Measurements from ENCODE around the gene SNRNP25. TPM values are rescaled to one million over a fixed set of nuclear protein-coding genes. Genes with fewer than 3 reads are reported as not detected.

The SNRNP25 gene
- total RNA-seq, 2 donors from 2014 or later: 11.2 to 11.6 TPM

GRCh38 chr16:74051-74746, 20.6 kb downstream of the SNRNP25 start:
- intact Hi-C loops (cut with DNase I): no loop called here
- no peak for DNase-seq (ENCODE audit: low spot score)

GRCh38 chr16:74747-75334, 21.2 kb downstream of the SNRNP25 start:
- DNase-seq (ENCODE audit: low spot score): no peak
- intact Hi-C loops (cut with DNase I): no loop called here

GRCh38 chr16:75580-76501, 22.2 kb downstream of the SNRNP25 start:
- peak; percentile 91 for DNase-seq (ENCODE audit: low spot score)
- intact Hi-C loops (cut with DNase I): no loop called here

DNA sequence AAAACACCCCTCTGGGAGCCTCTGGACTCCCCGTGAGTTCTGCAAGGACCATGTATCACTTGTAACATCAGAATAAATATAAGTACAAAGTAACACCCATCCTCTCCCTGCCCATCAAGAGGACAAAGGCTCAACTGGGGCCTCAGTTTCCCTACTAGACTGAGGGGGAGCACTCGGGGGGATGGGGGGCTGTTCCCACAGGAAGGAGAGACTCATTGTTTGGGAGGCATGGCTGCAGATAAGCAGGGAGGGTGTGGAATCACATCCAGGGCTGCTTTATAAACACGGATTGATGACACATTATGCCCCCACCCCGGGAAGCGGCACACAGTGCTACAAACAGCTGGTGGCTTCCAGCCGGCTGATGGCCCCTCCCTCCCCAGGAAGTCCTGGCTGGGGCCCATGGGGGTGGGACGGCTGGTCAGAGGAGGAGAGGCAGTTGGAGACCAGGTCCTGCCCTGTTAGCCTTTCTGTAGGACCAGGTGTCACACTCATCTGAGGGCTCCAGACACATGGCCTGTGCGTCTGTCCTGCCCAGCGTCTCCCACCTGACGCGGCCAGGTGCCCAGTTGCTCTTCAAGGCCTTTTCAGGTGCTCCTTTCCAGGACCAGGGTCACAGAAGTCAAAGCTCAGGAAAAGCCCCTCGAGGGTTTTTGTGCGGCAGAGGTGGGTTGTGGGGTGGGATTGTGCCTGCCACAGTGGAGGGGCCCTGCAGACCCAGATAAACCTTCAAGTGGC, 23.1 kb downstream of the SNRNP25 start:
- intact Hi-C loops (cut with DNase I): no loop called here
- peak; percentile 94 for DNase-seq (ENCODE audit: low spot score)

GRCh38 chr16:77273-77806, 23.7 kb downstream of the SNRNP25 start:
- intact Hi-C loops (cut with DNase I): no loop called here
- no peak for DNase-seq (ENCODE audit: low spot score)

GRCh38 chr16:77807-78443, 24.3 kb downstream of the SNRNP25 start, which contains the start of gene MPG:
MPG (plus strand) TSS chr16:78225; CDS start chr16:78310, 85 bp downstream.
- intact Hi-C loops (cut with DNase I): no loop called here
- peak; percentile 96 for DNase-seq (ENCODE audit: low spot score)

DNA sequence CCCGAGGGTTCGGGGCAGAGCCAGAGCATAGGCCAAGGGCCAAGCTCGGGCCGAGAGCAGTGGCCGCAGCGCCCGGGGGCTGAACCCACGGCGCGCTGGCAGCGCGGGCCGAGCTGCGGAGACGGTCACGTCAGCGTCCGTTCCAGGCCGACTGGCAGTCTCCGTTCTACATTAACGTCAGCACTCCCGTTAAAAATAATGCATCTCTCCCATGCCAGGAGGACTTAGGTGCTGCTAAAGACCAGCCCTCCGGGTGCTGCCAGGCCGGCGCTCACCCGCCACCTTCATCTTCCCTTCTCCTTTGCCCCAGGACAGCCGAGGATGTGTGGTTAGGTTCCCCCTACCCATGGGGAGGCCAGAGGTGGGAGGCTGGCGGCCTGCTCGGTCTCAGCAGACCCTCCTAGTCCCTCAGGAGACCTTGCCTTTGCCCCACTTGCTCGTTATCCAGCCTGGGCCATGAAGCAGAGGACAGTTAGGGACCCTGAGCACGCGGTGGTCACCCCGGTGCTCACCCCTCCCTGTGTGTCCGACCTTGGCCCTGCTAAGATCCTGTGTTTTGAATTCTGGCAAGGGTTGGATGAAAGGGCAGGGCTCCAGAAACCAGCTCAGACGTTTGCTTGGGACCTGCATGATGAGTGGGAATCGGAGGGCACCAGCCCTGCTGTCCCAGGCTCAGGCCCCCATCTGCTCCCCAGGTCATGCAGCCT, 25.0 kb downstream of the SNRNP25 start:
- intact Hi-C loops (cut with DNase I): no loop called here
- DNase-seq (ENCODE audit: low spot score): no peak

DNA sequence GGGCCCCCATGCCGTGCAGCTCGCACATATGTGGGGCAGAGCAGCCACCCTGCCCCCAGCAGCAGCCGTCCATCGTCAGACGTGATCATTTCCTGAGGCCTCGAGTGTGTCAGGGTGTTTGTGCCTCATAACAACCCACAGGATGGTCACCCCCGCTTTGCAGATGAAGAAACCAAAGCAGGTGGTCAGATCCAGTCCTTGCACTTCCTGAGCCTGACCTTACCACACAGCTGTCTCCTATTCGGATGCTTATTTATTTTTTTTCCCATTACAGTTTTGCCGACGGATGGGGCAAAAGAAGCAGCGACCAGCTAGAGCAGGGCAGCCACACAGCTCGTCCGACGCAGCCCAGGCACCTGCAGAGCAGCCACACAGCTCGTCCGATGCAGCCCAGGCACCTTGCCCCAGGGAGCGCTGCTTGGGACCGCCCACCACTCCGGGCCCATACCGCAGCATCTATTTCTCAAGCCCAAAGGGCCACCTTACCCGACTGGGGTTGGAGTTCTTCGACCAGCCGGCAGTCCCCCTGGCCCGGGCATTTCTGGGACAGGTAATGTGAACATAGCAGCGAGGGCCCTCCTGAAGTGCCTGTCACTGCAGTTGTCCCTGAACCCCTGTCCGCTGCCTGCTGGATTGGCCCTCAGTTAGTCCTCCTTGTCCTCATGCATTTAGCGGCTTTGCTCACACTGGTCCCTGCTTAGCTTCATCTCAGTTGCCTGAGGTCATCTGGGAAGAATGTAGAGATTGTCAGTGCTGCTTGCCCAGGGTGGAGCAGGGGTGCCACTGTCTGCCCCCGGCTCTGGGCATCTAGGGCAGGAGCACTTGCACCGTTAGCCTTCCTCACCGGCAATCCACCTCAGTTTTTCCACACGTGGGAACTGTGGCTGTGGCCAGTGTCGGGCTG, 25.8 kb downstream of the SNRNP25 start:
- intact Hi-C loops (cut with DNase I): no loop called here
- DNase-seq (ENCODE audit: low spot score): no peak

DNA sequence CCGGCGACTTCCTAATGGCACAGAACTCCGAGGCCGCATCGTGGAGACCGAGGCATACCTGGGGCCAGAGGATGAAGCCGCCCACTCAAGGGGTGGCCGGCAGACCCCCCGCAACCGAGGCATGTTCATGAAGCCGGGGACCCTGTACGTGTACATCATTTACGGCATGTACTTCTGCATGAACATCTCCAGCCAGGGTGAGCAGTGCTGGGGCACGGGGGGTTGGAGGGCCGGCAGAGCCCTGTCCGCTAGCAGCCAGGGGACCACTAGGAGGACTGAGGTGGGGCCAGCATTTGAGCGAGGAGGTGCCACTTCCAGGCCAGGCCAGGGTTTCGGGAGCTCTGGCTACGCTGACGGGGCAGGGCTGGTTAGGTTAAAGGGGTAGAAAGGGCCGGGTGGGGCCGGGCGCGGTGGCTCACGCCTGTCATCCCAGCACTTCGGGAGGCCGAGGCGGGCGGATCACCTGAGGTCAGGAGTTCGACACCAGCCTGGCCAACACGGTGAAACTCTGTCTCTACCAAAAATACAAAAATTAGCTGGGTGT, 29.5 kb downstream of the SNRNP25 start:
- DNase-seq (ENCODE audit: low spot score): no peak
- intact Hi-C loops (cut with DNase I): no loop called here

DNA sequence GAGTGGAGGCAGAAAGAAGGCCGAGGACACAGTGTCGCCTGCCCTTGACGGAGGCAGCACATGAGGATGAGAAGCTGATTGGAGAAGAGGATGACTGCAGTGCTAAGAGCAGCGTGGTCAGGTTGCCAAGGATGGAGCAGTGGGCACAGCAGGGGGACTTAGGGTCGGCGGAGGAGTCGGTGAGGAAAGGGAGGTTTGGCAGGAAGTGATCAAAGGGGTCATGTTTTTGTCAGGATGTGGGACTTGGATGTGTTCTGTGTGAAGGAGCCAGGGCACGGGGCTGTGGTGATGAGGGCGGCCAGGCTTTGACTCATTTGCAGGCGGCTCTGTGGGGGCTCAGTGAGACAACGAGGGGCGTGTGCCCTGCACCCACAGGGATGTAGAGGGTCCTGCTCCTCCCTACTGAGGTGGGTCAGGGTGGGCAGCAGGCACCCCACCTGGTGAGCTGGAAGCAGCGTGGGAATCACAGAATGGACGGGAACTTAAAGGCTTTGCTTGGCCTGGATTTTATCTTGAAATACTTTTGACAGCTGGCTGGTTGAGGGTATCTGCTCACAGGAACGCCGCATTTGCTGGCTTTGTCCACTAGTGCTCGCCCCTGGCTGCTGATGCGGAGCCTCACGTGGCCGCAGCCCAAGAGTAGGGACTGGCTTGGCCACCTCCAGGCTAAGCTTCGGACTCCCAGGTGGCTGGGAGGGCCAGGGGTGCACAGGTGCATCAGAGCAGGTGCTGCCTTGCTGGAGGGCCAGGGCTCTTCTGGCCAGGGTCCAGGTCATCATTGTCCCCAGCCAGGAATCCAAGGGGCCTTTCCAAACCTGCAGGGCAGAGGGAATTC, 30.4 kb downstream of the SNRNP25 start:
- intact Hi-C loops (cut with DNase I): no loop called here
- DNase-seq (ENCODE audit: low spot score): peak; percentile 77

- intact Hi-C loops (cut with DNase I): no loop called here
- DNase-seq (ENCODE audit: low spot score): peak; percentile 93
Observed at GRCh38 chr16:84718-85406, 31.2 kb downstream of the SNRNP25 start.

DNA sequence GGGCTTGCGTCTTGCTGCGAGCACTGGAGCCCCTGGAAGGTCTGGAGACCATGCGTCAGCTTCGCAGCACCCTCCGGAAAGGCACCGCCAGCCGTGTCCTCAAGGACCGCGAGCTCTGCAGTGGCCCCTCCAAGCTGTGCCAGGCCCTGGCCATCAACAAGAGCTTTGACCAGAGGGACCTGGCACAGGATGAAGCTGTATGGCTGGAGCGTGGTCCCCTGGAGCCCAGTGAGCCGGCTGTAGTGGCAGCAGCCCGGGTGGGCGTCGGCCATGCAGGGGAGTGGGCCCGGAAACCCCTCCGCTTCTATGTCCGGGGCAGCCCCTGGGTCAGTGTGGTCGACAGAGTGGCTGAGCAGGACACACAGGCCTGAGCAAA, 31.8 kb downstream of the SNRNP25 start:
- intact Hi-C loops (cut with DNase I): no loop called here
- DNase-seq (ENCODE audit: low spot score): peak; percentile 77

GRCh38 chr16:85865-86264, 32.2 kb downstream of the SNRNP25 start:
- DNase-seq (ENCODE audit: low spot score): peak; percentile 78
- intact Hi-C loops (cut with DNase I): no loop called here

- intact Hi-C loops (cut with DNase I): no loop called here
- peak; percentile 74 for DNase-seq (ENCODE audit: low spot score)
Observed at GRCh38 chr16:86483-86952, 32.9 kb downstream of the SNRNP25 start.

- DNase-seq (ENCODE audit: low spot score): no peak
- intact Hi-C loops (cut with DNase I): no loop called here
Observed at GRCh38 chr16:88613-89012, 35.0 kb downstream of the SNRNP25 start.

Data from posterior vena cava (tissue), 2 donors.